GM10248 (cell line): Measurements from ENCODE around the gene MAP10.

ENCODE experiments used
- CTCF ChIA-PET: fragments of 300-600 bp; sonication (Branson Sonifier 250); formaldehyde crosslinking; extraction: SDS; loops from one replicate; lab custom pipeline; 2021; ENCODE audit warnings: antibody characterized with exemption; lab: Yijun Ruan, JAX
- POLR2A ChIA-PET: fragments of 350-650 bp; sonication (Branson Sonifier 250); formaldehyde crosslinking; extraction: SDS; loops from one replicate; lab custom pipeline; 2020; ENCODE audit warnings: antibody characterized with exemption; lab: Yijun Ruan, JAX
- DNase-seq: peaks from one replicate; pipeline ENCODE4 v3.0.0; 2012; ENCODE audit errors: extremely low spot score
- CTCF ChIP-seq: IDR thresholded peaks from 2 replicates; pipeline ENCODE4 v1.5.1; 2012; ENCODE audit warnings: mild to moderate bottlenecking, low read depth; ENCODE audit errors: extremely low read depth, missing control alignments, control extremely low read depth

The MAP10 gene

DNA sequence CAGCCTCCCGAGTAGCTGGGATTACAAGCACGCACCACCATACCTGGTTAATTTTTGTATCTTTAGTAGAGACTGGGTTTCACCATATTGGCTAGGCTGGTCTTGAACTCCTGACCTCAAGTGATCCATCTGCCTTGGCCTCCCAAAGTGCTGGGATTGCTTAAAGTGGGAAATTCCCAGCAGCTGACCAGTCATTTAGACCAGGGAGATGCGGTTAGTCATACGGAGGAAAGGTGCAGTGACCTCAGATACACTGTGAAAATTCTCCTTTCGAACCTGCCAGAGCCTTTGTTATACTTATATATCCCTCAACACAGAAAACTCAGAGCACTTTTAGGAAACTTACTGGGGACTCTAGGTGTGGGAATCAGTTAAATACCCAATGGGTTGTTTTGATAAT lies 39.6 kb downstream of the MAP10 start:
- no peak for DNase-seq
- TF ChIP-seq CTCF, result no peak
- CTCF ChIA-PET, result no interaction called here
- POLR2A ChIA-PET, result no interaction called here

DNA sequence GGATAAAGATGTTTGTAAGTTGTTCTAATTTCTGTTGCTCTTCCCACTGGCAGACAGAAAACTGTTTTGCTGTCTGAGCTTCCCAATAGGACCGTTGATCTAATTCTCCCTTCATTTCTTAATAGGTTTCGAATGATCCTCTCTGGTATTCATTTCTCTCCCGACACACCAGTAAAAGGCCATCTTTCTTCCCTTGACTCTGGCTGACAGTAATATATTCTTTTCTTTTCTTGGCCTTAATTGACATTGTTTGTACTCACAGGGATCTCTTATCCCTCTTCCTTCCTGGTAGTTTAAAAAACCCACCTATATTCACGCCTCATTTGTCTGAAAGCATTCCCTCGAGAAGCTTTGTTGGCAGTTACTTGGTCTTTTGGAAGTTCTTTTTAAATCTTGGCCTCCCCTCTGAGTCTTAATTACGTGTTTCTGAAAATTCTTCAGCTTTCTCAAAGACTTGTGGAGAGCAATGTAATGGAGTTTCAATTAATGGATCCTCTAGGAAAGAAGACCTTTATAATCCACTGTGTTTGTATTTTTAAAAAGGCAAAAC lies 40.3 kb downstream of the MAP10 start:
- TF ChIP-seq CTCF, result no peak
- ChIA-PET POLR2A (no interaction called here), CTCF (no interaction called here)
- DNase-seq, result no peak

GRCh38 chr1:232851532-232851931 lies 46.3 kb downstream of the MAP10 start:
- POLR2A ChIA-PET, result no interaction called here
- CTCF ChIA-PET, result no interaction called here
- no peak for DNase-seq
- no peak for TF ChIP-seq CTCF

DNA sequence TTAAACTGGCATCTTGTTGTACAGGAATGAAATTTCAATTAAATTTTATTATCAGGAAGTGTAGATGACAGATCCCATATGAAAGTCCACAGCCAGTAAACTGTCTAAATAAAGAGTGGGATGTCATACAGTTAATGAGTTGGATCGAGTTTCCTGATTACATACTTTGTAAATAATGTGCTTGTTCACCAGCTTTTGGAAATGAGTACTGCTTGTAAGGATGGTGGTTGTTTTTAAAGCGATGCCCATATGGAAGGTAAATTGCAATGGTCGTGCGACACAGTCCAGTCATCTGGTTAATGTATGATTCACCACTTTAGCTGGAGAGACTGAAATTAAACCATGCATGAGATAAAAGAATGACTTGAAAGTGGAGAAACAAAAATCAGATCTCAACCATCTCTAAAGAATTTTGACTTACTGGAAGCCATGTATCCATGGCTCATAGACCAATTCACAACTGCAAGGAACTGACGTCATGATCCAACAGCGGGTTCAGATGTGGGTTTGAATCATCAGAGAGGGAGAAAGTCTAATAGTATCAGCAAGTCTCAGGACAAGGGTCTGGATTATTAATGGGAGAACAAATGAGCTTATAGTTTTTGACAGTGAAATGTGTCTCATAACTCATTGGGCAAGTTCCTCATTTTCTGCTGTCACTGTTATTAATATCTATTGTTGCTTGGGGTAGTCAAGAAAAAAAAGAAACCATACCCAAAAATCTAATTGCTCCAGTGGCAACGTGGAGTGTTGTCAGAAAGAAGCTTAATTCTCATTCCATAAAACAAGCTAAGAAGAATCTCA lies 49.0 kb downstream of the MAP10 start:
- DNase-seq, result no peak
- ChIA-PET CTCF (interaction anchor here (1.0 kb wide), 1 partner anchor 16 kb away, joined by 3 read pairs; no protein-coding TSS in a partner anchor), POLR2A (no interaction called here)
- no peak for TF ChIP-seq CTCF

- no peak for DNase-seq
- ChIA-PET CTCF (interaction anchor here (0.6 to 1.0 kb wide), 2 partner anchors 16 to 40 kb away, joined by 3 read pairs; no protein-coding TSS in a partner anchor), POLR2A (no interaction called here)
- TF ChIP-seq CTCF, result no peak
These were observed 49.6 kb downstream of the MAP10 start for GRCh38 chr1:232854798-232855159.

GRCh38 chr1:232856541-232856940 lies 51.3 kb downstream of the MAP10 start:
- CTCF ChIA-PET, result no interaction called here
- POLR2A ChIA-PET, result no interaction called here
- no peak for TF ChIP-seq CTCF
- DNase-seq, result no peak
